Measurements from ENCODE around the gene TMEM169. TPM values are rescaled to one million over a fixed set of nuclear protein-coding genes. Genes with fewer than 3 reads are reported as not detected.
A peak's percentile ranks its signal among the peaks of the same experiment; 100 is the strongest.

TMEM169 gene
- total and polyA plus RNA-seq, 2 of the 13 experiments (the other 11 are each of a cell fraction or from before 2014, with no cell fraction given), result 1.5 to 4.5 TPM

DNA sequence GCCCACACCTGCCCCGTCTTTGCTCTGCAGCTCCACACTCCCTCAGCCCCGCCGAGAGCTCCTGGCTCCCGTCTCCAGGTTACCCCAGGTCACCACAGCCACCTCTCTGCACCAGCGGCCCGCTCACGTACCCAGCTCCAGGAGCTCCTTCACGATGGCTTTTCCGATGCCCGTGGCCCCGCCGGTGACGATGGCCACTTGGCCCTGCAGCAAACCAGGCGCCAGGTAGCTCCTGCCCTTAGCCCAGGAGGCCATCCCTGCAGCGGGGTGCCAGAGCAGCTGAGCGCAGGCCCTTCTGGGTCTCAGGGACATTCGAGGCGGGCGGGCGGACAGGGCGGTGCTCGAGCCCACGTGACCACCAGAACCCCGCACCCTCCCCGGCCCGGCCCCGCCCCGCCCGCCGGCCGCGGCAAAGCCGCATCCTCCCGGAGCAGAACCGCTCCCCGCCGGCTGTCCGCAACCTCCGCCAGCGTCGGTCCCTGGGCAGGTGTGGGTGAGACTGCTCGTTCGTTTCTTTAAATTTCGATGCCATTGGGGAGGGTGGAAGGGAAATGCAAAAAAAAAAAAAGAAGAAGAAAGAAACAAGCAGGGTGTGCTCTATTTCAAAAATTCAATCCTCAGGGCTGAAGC is at the start of gene TMEM169, which contains the start of gene PECR (continued):
- TF ChIP-seq, protein P1, sequence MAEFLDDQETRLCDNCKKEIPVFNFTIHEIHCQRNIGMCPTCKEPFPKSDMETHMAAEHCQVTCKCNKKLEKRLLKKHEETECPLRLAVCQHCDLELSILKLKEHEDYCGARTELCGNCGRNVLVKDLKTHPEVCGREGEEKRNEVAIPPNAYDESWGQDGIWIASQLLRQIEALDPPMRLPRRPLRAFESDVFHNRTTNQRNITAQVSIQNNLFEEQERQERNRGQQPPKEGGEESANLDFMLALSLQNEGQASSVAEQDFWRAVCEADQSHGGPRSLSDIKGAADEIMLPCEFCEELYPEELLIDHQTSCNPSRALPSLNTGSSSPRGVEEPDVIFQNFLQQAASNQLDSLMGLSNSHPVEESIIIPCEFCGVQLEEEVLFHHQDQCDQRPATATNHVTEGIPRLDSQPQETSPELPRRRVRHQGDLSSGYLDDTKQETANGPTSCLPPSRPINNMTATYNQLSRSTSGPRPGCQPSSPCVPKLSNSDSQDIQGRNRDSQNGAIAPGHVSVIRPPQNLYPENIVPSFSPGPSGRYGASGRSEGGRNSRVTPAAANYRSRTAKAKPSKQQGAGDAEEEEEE (CRISPR knock-in tag; IDR thresholded peaks at IDR 0.05; ENCODE audit: borderline replicate concordance), result peak; percentile 94; the same call in 1 of the 2 replicates
- TF ChIP-seq, protein P2, sequence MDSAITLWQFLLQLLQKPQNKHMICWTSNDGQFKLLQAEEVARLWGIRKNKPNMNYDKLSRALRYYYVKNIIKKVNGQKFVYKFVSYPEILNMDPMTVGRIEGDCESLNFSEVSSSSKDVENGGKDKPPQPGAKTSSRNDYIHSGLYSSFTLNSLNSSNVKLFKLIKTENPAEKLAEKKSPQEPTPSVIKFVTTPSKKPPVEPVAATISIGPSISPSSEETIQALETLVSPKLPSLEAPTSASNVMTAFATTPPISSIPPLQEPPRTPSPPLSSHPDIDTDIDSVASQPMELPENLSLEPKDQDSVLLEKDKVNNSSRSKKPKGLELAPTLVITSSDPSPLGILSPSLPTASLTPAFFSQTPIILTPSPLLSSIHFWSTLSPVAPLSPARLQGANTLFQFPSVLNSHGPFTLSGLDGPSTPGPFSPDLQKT (CRISPR knock-in tag; IDR thresholded peaks at IDR 0.05; ENCODE audit: borderline replicate concordance), result no peak
- TF ChIP-seq HMG20A (CRISPR knock-in tag; IDR thresholded peaks at IDR 0.05; ENCODE audit: borderline replicate concordance) (no peak), GLI4 (CRISPR knock-in tag; IDR thresholded peaks at IDR 0.05; ENCODE audit: borderline replicate concordance) (peak; percentile 94), ZNF720 (CRISPR knock-in tag; IDR thresholded peaks at IDR 0.05) (no peak), BHLHE40 (IDR thresholded peaks at IDR 0.05; ENCODE audit: low read length) (no peak; the same call in 1 of the 2 replicates), FIP1L1 (IDR thresholded peaks at IDR 0.05; ENCODE audit: borderline replicate concordance, insufficient read depth, low read depth, low read length) (no peak; the same call in 1 of the 2 replicates), HDAC1 (CRISPR knock-in tag; IDR thresholded peaks at IDR 0.05) (peak; percentile 98), SRY (CRISPR knock-in tag; IDR thresholded peaks at IDR 0.05) (peak; percentile 88), NFIC (IDR thresholded peaks at IDR 0.05; ENCODE audit: low read length) (no peak), ZNF101 (CRISPR knock-in tag; IDR thresholded peaks at IDR 0.05; ENCODE audit: borderline replicate concordance, low read depth) (no peak), CEBPG (CRISPR knock-in tag; IDR thresholded peaks at IDR 0.05) (no peak), PHF21A (CRISPR knock-in tag; IDR thresholded peaks at IDR 0.05) (peak; percentile 63), FLYWCH1 (CRISPR knock-in tag; IDR thresholded peaks at IDR 0.05) (no peak), ZFP36L1 (CRISPR knock-in tag; IDR thresholded peaks at IDR 0.05) (peak; percentile 73; the same call in 1 of the 2 replicates), REL (CRISPR knock-in tag; conservative IDR thresholded peaks at IDR 0.05) (peak; percentile 57), NRL (CRISPR knock-in tag; IDR thresholded peaks at IDR 0.05; ENCODE audit: borderline replicate concordance) (peak; percentile 88), ZNF382 (CRISPR knock-in tag; IDR thresholded peaks at IDR 0.05; ENCODE audit: borderline replicate concordance) (no peak), ZNF619 (CRISPR knock-in tag; IDR thresholded peaks at IDR 0.05) (peak; percentile 97), ZNF546 (CRISPR knock-in tag; conservative IDR thresholded peaks at IDR 0.05) (peak; percentile 98), ZNF556 (CRISPR knock-in tag; IDR thresholded peaks at IDR 0.05; ENCODE audit: borderline replicate concordance) (peak; percentile 97), ZNF782 (CRISPR knock-in tag; IDR thresholded peaks at IDR 0.05; ENCODE audit: borderline replicate concordance) (peak; percentile 93), SNRNP70 (IDR thresholded peaks at IDR 0.05; ENCODE audit: low read depth, low read length) (no peak)
- TF ChIP-seq, protein P3, sequence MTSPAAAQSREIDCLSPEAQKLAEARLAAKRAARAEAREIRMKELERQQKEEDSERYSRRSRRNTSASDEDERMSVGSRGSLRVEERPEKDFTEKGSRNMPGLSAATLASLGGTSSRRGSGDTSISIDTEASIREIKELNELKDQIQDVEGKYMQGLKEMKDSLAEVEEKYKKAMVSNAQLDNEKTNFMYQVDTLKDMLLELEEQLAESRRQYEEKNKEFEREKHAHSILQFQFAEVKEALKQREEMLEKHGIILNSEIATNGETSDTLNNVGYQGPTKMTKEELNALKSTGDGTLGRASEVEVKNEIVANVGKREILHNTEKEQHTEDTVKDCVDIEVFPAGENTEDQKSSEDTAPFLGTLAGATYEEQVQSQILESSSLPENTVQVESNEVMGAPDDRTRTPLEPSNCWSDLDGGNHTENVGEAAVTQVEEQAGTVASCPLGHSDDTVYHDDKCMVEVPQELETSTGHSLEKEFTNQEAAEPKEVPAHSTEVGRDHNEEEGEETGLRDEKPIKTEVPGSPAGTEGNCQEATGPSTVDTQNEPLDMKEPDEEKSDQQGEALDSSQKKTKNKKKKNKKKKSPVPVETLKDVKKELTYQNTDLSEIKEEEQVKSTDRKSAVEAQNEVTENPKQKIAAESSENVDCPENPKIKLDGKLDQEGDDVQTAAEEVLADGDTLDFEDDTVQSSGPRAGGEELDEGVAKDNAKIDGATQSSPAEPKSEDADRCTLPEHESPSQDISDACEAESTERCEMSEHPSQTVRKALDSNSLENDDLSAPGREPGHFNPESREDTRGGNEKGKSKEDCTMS (CRISPR knock-in tag; conservative IDR thresholded peaks at IDR 0.05), result no peak
